Chondrocyte (in vitro differentiated cells): ENCODE measurements around the gene MRPL28. TPM values are rescaled to one million over a fixed set of nuclear protein-coding genes. Genes with fewer than 3 reads are reported as not detected.
"Not testable (repeated sequence)": the region's sequence is repeated elsewhere in the genome, so short reads cannot be mapped to it uniquely, and the experiment has no call there.

Experiments used
- DNase-seq: peaks from one replicate; pipeline ENCODE4 v3.0.0; 2021; ENCODE audit warnings: mixed read lengths, low spot score
- H3K27ac Mint-ChIP-seq: one replicate; pipeline ENCODE4 v1.8.0; 2021; ENCODE audit warnings: mild to moderate bottlenecking, moderate library complexity, mixed read lengths; ENCODE audit not compliant: unreplicated experiment
- H3K27me3 Mint-ChIP-seq: 2 replicates; pipeline ENCODE4 v1.8.0; 2021; ENCODE audit warnings: low read depth, mixed read lengths
- H3K36me3 Mint-ChIP-seq: 2 replicates; pipeline ENCODE4 v1.8.0; 2021; ENCODE audit warnings: low read depth, mixed read lengths
- H3K4me1 Mint-ChIP-seq: 2 replicates; pipeline ENCODE4 v1.8.0; 2021; ENCODE audit warnings: low read depth, mild to moderate bottlenecking, mixed read lengths
- H3K4me3 Mint-ChIP-seq: one replicate; pipeline ENCODE4 v1.8.0; 2021; ENCODE audit warnings: mild to moderate bottlenecking, moderate library complexity, mixed read lengths; ENCODE audit not compliant: unreplicated experiment
- H3K9me3 Mint-ChIP-seq: 2 replicates; pipeline ENCODE4 v1.8.0; 2021; ENCODE audit warnings: low read depth, mixed read lengths
- CTCF ChIP-seq: fragments of 200-600 bp; sonication (generic); IDR thresholded peaks from 2 replicates; pipeline ENCODE4 v1.5.0; 2021; ENCODE audit warnings: antibody characterized with exemption, mild to moderate bottlenecking, moderate library complexity
- total RNA-seq: library from RNA; stranded (reverse); gene quantifications from 3 replicates; pipeline ENCODE4 v1.2.1, GENCODE V29; 2021

Gene MRPL28
- total RNA-seq, 1 donor from 2014 or later = 53.4 TPM

- no peak for DNase-seq
- Mint-ChIP-seq H3K27me3 (no peaks in the 10 kb centered on the region), H3K27ac (no peak overlapping the region), H3K36me3 (peaks cover 5% of the 10 kb centered on the region), H3K4me1 (peaks cover 5% of the 10 kb centered on the region), H3K9me3 (no peaks in the 10 kb centered on the region), H3K4me3 (no peak overlapping the region)
- TF ChIP-seq CTCF = no peak
These were observed 5.5 kb downstream of the MRPL28 start for GRCh38 chr16:364595-365491.

GRCh38 chr16:363766-364490 lies 6.4 kb downstream of the MRPL28 start:
- Mint-ChIP-seq H3K36me3 (peaks cover 5% of the 10 kb centered on the region), H3K27me3 (no peaks in the 10 kb centered on the region), H3K27ac (no peak overlapping the region), H3K4me3 (no peak overlapping the region), H3K9me3 (no peaks in the 10 kb centered on the region), H3K4me1 (peaks cover 4% of the 10 kb centered on the region)
- DNase-seq = peak; percentile 86
- no peak for TF ChIP-seq CTCF

DNA sequence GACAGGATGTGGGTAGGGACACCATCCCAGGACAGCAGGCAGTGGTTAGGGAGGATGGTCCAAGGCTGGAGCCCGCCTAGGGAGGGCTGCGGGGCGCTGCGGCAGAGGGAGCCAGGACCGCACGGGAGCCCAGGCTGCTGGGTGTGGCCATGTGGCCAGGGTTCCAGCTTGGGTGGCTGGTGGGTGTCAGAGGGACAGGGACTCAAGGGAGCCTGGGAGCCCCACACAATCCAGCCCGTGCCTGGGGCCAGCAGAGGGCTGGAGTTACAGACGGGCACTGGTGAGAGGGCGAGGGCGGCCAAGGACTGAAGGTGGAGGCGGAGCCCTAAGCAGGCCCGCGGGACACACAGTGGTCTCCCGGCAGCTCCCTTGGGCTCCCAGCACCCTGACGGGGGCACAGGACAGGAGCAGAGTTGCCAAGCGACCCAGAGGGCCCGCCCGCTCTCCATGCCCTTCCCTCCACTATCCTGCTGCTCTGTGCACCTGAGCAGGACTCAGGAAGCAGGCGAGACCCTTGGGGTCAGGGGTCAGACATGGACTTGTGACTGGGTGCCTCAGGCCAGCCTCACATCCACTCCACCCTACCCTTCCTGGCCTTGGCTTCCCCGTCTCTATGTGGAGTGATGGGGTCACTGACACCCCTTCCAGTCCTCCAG lies 7.1 kb downstream of the MRPL28 start:
- Mint-ChIP-seq H3K4me3 (no peak overlapping the region), H3K4me1 (peaks cover 4% of the 10 kb centered on the region), H3K27me3 (no peaks in the 10 kb centered on the region), H3K36me3 (peaks cover 5% of the 10 kb centered on the region), H3K9me3 (no peaks in the 10 kb centered on the region), H3K27ac (no peak overlapping the region)
- peak; percentile 92 for DNase-seq
- TF ChIP-seq CTCF = no peak

GRCh38 chr16:362702-362999 lies 7.7 kb downstream of the MRPL28 start:
- not testable (repeated sequence) for H3K9me3 Mint-ChIP-seq, H3K36me3 Mint-ChIP-seq, DNase-seq, H3K4me3 Mint-ChIP-seq, H3K27ac Mint-ChIP-seq, H3K27me3 Mint-ChIP-seq, H3K4me1 Mint-ChIP-seq

DNA sequence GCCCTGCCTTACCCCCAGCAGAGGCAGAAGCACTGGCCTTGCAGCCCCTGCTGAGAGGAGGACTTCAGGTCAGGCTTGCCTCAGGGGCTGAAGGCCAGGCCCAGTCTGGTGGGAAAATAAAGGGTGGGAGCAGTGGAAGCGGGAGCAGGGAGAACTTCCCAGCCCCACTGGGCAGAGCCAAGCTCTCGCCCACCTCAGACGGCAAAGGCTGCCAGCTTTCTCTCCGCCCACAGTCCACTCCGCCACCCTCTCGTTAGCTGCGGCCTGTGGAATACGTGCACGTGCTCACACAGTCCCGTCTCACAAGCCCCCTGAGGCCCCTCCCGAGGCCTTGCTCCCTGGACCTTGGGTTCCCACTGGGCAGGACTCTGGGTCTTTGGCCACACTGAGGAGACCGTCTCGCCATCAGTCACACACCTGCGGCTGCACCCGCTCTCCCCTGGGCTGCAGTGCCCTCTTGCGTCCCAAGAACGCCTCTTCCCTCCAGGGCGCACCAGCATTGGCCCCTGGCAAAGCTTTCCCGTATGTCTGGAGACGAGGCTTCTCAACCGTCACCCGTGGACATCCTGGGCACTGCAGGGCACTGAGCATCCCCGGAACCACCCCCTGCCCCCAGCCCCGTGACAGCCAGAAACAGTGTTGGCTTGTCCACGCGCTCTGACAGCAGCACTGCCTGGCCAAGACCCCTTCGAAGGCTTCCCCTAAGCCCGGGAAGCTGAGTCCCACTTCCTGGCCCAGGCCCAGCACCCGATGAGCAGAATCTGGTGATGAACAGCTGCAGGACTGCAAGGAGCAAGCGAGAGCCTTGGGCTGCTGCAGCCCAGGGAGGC lies 8.3 kb downstream of the MRPL28 start:
- Mint-ChIP-seq H3K9me3 (no peaks in the 10 kb centered on the region), H3K27me3 (no peaks in the 10 kb centered on the region), H3K36me3 (peaks cover 2% of the 10 kb centered on the region), H3K4me1 (peaks cover 4% of the 10 kb centered on the region), H3K27ac (no peak overlapping the region), H3K4me3 (no peak overlapping the region)
- no peak for DNase-seq
- peak; percentile 86 for TF ChIP-seq CTCF
